T-helper 2 cell (primary cell): ENCODE data around the gene PDYN.

Source experiments
- DNase-seq, 5 experiments: peaks; one replicate each; pipeline versions ENCODE4 v3.0.0 to v3.0.0-alpha.2; 2012 to 2022

PDYN gene

GRCh38 chr20:1950836-1951235 is 43.0 kb downstream of the PDYN start:
- no peak for DNase-seq

DNA sequence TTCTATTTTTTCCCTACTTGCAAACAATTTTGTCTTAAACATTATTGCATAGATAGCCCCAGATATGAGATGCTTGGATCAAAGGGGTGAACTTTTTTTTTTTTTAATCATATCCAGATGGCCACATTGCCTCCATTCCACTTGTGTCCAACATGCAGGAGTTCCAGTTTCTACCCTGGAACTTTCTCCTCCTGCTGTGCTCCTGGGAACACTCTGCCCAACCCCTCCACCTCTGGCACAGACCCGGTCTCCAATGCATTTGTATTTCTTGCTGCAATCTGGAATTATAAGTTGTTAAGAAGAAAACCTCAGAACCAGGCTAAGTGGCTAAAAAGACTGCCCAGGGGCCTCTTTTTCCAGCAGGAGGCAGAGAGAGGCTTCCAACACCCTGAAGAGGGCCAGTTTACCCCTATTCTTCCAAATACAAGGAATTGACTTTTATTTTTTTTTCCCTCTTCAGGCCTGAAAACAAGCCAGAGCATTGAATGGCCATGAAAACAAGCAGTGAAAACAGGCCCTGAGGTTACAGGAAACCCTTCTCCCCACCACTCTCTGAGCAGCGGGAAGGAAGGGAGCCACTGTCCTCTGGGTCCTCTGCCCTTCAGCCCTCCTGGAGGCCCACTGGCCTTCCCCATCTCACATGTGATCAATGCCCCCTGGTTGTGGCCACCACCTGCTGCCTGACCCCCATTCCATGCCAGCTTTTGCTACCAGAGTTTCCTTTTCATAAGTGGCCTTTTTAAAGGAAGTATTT is 44.3 kb downstream of the PDYN start:
- no peak for DNase-seq

GRCh38 chr20:1947535-1947846 is 46.4 kb downstream of the PDYN start:
- no peak for DNase-seq

DNA sequence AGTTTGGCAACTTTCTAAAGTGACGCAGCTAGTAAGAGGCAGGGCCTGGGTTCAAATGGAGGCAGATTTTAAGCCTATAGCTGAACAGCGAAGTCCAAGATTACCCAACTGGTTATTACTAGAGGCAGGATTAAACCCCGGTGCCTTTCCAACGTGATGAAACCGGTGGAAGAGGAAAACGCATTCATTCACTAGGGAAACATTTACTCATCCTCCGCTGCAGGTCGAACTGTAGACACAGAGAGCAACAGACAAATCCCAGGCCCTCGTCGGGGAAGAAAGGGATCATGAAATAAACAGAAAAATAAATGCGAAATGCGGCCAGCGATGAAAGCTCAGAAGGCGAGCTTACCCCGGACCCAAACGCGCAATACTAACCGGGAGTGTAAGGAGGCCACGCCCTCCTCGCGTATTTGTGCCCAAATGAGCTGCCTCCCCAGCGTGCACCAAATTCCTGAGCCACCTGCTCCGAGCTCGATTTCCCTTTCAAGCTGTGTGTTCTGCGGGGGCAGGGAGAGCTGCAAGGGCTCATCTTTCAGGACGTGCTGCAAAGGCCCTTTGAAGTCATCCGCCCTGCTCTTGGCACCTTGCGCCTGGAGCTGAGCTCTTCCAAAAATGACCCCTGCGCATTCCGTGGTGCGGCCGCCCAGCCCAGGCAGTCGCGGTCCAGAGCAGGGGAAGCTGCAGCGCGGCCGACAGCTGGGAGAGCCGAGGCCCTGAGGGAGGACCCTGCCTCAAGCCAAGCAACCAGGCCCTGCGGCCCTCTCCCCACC is 46.9 kb downstream of the PDYN start:
- no peak for DNase-seq

DNA sequence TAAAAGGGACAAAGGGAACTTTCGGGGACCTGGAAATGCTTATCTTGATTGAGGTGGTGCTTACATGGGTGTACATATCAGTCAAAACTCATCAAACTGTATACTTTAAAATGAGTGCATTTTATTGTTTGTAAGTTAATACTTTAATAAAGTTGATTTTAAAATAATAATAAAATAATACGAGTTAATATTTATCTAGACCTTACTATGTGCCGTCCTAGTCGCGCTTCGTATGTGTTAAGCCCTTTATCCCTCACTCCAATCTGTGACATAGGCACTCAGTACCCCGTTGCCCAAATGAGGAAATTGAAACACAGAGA is 47.5 kb downstream of the PDYN start:
- DNase-seq = no peak

- DNase-seq = no peak
Observed at GRCh38 chr20:1945660-1946059, 48.2 kb downstream of the PDYN start.

DNA sequence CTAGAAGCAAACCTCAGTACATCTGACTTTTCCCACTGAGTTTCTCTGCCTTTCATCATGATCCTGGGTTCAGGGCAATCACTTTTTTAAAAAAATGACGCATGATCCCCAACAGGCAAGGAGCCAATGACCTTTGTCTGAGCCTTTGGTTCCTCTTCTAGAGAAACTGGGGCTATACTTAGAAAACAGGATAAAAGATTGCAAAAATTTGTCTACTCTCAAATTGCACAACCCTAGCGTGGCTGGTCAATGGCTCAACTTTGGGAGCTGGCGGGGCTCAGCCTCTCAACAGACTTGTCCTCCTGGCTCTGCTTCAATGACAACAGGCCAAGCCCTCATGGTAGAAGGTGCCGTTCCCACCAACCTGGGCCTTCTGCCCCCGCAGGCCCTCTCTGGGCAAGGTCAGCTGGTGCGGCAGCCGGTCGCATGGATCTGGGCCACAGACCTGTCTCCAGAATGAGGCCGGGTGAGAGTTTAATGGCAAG is 48.7 kb downstream of the PDYN start:
- no peak for DNase-seq

DNA sequence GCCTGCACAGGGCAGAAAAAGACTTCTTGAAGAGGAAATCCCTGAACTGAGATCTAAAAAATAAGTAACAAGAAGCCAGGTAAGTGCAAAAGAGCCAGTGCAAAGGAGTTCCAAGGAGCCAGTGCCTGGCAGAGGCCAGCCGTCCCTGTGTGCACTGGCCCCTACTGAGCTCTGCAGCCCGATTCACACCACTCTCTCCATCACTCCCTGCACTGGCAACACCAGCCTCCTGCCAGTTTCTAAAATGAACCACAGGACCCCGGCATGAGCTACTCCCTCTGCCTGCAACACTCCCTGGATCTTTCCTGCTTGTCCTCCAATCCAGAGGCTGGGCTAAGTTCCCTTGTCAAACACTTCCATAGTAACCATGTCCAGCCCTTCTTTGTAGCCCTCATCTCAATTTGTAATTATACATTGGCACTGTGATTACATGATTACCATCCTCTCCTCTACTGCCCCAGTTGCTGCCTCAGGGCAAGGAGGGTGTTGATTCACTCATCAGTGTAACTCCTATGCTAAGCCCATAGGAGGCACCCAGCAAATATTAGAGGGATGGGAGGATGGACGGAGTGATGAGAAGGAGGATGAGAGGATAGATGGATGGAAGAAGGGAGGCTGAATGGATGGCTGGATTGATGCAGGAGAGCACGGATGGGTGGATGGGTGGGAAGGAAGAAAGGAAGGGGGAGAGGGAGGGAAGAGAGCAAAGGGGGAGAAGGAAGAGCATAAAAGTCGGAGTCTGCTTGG is 49.3 kb downstream of the PDYN start:
- no peak for DNase-seq

DNA sequence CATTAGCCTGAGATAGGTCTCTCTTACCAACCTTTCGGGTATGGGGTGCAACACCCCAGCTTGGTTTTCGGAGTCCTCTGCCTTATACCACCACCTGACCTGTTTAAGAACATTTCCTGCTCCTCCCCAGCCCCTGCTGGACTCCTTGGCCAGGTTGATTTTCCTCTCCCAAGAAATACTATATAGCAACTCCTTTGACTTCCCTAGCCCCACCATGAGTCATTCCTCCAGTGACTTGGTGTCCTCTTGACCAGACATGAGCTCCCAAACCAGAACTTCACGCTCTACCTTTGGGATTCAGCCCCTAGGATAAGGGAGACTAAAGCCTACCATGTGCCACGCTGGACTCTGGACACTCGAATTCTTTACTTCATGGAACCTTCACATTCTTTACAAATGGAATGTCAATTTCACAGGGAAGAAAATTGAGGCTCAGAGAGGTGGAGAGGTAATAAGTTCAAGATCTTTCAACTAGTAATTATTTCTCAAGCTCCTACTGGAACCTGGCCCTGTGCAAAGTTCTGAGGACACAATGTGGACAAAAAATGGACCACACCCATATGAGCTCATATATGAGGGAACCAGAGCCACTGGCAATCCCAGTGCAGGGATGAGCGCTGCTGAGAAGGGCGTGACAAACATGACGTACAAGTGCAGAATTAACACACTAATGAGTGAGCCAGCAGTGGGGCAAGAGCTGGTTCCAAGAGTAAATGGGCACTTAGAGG is 50.4 kb downstream of the PDYN start:
- DNase-seq = no peak

DNA sequence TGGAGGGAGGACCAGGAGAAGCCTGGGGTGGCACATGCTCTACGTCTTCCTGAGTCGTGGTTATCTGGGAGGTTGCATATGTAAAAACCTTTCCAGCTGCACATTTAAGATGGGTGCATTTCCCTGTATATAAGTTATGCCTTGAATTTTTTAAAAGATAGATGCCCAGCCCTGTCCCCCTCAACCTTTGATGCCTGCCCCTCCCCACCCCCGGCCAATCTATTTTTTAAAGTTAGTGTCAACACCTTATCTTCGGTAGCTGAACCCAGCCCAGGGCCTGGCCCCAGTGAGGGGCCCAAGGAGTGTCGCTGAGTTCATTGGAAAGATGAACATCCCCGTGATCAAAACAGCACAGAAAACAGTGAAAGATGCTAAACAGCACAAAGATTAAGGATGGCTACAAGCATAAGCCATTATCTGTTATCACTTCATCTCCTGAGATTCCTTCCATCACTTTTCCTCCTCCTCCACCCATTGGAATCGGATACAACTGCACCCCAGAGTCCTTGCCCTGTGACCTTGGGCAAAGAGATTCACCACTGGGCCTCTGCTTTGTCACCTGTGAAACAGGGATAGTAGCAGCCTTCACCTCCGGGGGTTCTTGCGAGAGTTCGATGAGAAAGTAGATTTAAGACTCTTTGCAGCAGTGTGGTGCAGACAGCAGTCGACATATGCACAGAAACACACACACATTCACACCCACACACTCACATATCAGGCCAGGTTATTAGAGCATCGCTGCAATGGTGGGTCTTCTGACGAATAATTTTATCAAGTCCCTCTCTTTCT is 51.2 kb downstream of the PDYN start:
- DNase-seq = no peak

- no peak for DNase-seq
Observed at GRCh38 chr20:1942061-1942460, 51.8 kb downstream of the PDYN start.

DNA sequence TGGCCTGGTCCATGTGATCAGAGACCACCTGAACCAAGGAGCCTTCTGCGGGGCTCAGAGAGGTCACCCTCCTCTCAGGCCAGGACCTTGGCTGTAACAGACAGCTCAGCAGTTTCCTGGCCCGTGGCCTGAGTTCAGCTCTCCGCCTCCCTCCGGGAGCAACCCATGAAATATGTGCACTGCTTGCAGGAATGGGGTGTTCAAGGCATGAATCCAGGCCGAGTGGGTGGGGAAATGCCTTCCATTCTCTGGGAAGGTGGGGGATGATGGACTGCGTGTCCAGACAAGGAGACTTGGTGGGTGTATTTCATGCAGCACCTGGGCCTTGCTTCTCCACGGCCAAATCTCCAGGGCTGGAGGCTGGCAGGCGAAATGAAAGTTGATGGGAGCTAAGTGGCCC is 52.6 kb downstream of the PDYN start:
- no peak for DNase-seq

DNA sequence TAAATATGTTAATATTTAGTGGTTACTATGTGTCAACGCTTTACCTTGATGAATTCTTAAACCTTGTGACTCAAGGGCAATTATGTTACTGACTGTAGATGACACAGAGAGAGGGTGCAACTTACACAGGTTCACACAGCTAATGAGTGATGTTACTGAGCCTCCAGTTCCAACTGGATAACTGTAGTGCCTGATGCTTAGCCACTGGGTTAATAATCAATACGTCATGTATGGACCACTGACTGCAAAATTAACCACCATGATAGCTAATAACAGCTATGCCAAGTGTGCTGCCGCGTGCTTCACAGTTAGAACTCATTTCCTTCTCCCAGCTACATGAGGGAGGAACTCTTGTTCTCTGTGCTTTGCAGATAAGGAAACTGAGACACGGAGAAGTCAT is 53.3 kb downstream of the PDYN start:
- no peak for DNase-seq

GRCh38 chr20:1939270-1939595 is 54.6 kb downstream of the PDYN start:
- DNase-seq = no peak

- no peak for DNase-seq
Observed at GRCh38 chr20:1938464-1939269, 55.2 kb downstream of the PDYN start.

GRCh38 chr20:1937316-1937976 is 56.4 kb downstream of the PDYN start:
- DNase-seq = no peak

DNA sequence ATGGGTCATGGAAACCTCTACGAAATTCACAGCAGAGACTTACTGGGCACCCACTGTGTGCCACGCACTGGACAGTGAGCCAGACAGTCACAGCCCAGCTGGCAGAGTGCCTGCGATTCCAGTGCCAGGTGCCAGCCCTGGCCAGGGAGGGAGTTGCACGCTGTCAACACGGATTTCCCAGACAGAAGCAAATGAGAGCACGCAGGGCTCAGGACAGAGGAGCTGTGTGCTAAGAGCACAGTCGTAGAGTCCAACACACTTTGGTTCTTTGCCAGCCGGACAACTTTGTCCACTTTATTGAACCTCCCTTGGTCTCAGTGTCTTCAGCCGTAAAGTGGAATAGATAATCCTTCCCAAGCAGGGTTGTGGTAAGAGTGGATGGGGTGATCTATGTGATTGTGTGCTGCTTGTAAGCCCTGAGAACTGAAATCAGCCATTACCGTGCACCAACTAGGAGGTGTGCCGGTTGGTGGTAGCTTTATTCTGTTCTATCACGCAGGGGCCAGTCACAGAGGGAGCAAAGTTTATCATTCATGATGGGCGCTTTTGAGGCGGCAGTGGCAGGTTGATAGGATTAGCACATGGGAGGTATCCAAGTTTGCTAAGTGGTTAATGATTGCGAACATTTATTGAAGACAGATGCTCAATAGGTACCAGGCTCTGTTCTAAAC is 58.0 kb downstream of the PDYN start:
- DNase-seq = no peak

DNA sequence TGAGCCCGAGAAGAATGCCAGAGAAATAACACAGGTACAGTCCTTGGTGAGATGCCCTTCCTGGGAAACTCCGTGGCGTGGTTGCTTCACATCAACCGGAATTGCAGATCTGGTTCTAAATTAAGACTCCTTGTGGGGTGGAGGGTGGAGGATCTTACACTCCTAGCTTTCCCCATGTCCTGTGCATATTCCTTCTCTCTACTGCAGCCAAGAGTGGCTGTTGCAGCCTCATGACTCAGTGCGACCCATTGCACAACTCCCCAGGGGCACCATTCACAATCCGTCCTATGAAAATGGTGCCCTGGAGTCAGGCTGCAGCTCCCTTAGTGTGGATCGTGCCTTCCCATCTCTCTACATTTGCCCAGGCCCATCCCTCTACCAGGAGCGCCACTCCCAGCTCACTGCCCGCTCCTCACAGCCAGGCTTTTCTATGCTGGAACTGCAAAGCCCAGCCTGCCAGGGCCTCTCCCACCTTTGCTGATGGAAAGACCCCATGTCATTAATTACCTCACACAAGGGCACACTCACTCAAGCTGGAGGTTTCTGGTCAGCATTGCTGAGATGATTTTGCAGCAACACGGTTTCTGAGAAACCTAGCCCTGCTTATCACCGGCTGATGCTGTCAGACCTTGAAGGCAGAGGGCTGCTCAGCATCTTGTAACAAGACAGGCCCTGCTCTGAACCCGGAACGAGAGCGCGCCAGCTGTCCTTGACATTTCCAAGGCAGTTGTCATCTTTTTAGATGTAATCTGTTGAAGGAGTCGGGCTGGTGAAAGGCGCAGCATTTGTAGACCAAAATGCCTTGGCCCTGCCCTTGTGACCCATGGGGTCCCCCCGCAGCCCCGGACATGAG is 58.9 kb downstream of the PDYN start:
- no peak for DNase-seq

GRCh38 chr20:1934156-1934555 is 59.7 kb downstream of the PDYN start:
- DNase-seq = no peak
